HG02885 (cell line): ENCODE results near the gene OGG1.
"Not testable (repeated sequence)": the region's sequence is repeated elsewhere in the genome, so short reads cannot be mapped to it uniquely, and the experiment has no call there.

Experiments used
- ATAC-seq: cut with Tn5 transposase; IDR thresholded peaks from one replicate; pipeline ENCODE4 v1.9.1; 2021; ENCODE audit warnings: mild to moderate bottlenecking; ENCODE audit not compliant: unreplicated experiment, poor library complexity

Gene OGG1

GRCh38 chr3:9760779-9761505 lies 11.2 kb downstream of the OGG1 start:
- ATAC-seq, result no peak

- no peak for ATAC-seq
These were observed 12.2 kb downstream of the OGG1 start for GRCh38 chr3:9761919-9762318.

GRCh38 chr3:9762871-9763270 lies 13.1 kb downstream of the OGG1 start:
- no peak for ATAC-seq

- ATAC-seq, result no peak
These were observed 16.1 kb downstream of the OGG1 start for GRCh38 chr3:9765865-9766264.

- no peak for ATAC-seq
These were observed 17.7 kb downstream of the OGG1 start for GRCh38 chr3:9767418-9767817.

GRCh38 chr3:9768141-9768775 lies 18.5 kb downstream of the OGG1 start:
- no peak for ATAC-seq

GRCh38 chr3:9769012-9769411 lies 19.3 kb downstream of the OGG1 start:
- no peak for ATAC-seq

GRCh38 chr3:9769426-9770275 lies 19.9 kb downstream of the OGG1 start, which contains the start of gene CAMK1:
Gene CAMK1 (minus strand): TSS chr3:9769947. CDS start chr3:9767749, 2,198 bp downstream.
- ATAC-seq, result peak; percentile 89

- ATAC-seq, result no peak
These were observed 20.6 kb downstream of the OGG1 start for GRCh38 chr3:9770276-9770812.

- ATAC-seq, result not testable (repeated sequence)
These were observed 21.3 kb downstream of the OGG1 start for GRCh38 chr3:9771007-9771406.

GRCh38 chr3:9776896-9777693 lies 27.3 kb downstream of the OGG1 start:
- ATAC-seq, result no peak

GRCh38 chr3:9777694-9778021 lies 27.9 kb downstream of the OGG1 start:
- no peak for ATAC-seq

- ATAC-seq, result no peak
These were observed 28.7 kb downstream of the OGG1 start for GRCh38 chr3:9778143-9779074.

GRCh38 chr3:9779075-9779593 lies 29.4 kb downstream of the OGG1 start:
- no peak for ATAC-seq

- ATAC-seq, result peak; percentile 64
These were observed 30.1 kb downstream of the OGG1 start for GRCh38 chr3:9779721-9780457.

GRCh38 chr3:9780458-9780812 lies 30.7 kb downstream of the OGG1 start:
- no peak for ATAC-seq

- ATAC-seq, result no peak
These were observed 31.2 kb downstream of the OGG1 start for GRCh38 chr3:9780910-9781309.

GRCh38 chr3:9781551-9781950 lies 31.8 kb downstream of the OGG1 start:
- no peak for ATAC-seq
